PC-3 (cell line): ENCODE measurements around the gene PTPRN2. TPM values are rescaled to one million over a fixed set of nuclear protein-coding genes. Genes with fewer than 3 reads are reported as not detected.

Experiments
- ATAC-seq: fragments of 200-7000 bp; cut with Tn5 transposase; 2 replicates; pipeline ENCODE4 v1.9.1; 2020; ENCODE audit warnings: mild to moderate bottlenecking, moderate library complexity
- BruUV-seq: library from RNA; stranded (reverse); fragments of 400-500 nt; replicated peaks from 2 replicates; lab custom pipeline; 2021; lab: Mats Ljungman, UMichigan
- CTCF ChIA-PET: fragments of 300-600 bp; sonication (Branson Sonifier 250); formaldehyde crosslinking; loops from one replicate; lab custom pipeline; 2022; ENCODE audit warnings: antibody characterized with exemption; lab: Charles Lee
- POLR2A ChIA-PET: fragments of 300-600 bp; sonication (Branson Sonifier 250); formaldehyde crosslinking; loops from one replicate; lab custom pipeline; 2022; ENCODE audit warnings: antibody characterized with exemption; ENCODE audit not compliant: unreplicated experiment; lab: Charles Lee
- DNase-seq: peaks from one replicate; pipeline ENCODE4 v3.0.0-alpha.2; 2015
- H2AFZ ChIP-seq: fragments of 300-600 bp; sonication (generic); 2 replicates; pipeline ENCODE4 v1.6.0; 2016; ENCODE audit warnings: antibody characterized with exemption, low read length
- H3F3A ChIP-seq: fragments of 300-600 bp; sonication (generic); one replicate; pipeline ENCODE4 v1.6.0; 2017; ENCODE audit warnings: antibody characterized with exemption, low read length, control low read depth, mild to moderate bottlenecking; ENCODE audit not compliant: unreplicated experiment
- H3K27ac ChIP-seq: fragments of 300-600 bp; sonication (generic); 2 replicates; pipeline ENCODE4 v1.5.1; 2016; ENCODE audit warnings: mild to moderate bottlenecking, low read length
- H3K27me3 ChIP-seq: fragments of 300-600 bp; sonication (generic); 2 replicates; pipeline ENCODE4 v1.6.1; 2016; ENCODE audit warnings: low read length, mixed read lengths
- H3K36me3 ChIP-seq: fragments of 300-600 bp; sonication (generic); 2 replicates; pipeline ENCODE4 v1.6.1; 2016; ENCODE audit warnings: low read depth, mixed run types, low read length, mixed read lengths
- H3K4me1 ChIP-seq: fragments of 300-600 bp; sonication (generic); 2 replicates; pipeline ENCODE4 v1.5.1; 2016; ENCODE audit warnings: low read length; ENCODE audit not compliant: insufficient read depth
- H3K4me2 ChIP-seq: fragments of 300-600 bp; sonication (generic); 2 replicates; pipeline ENCODE4 v1.6.0; 2016; ENCODE audit warnings: low read length
- H3K4me3 ChIP-seq: fragments of 300-600 bp; sonication (generic); 2 replicates; pipeline ENCODE4 v1.5.1; 2016; ENCODE audit warnings: mild to moderate bottlenecking, low read length, mixed read lengths
- H3K79me2 ChIP-seq: fragments of 300-600 bp; sonication (generic); 2 replicates; pipeline ENCODE4 v1.6.1; 2017; ENCODE audit warnings: low read length, mixed read lengths
- H3K9ac ChIP-seq: fragments of 300-600 bp; sonication (generic); 2 replicates; pipeline ENCODE4 v1.6.0; 2016; ENCODE audit warnings: mild to moderate bottlenecking, low read length
- H3K9me2 ChIP-seq: fragments of 300-600 bp; sonication (generic); replicated peaks from 2 replicates; pipeline ENCODE4 v1.6.1; 2016; ENCODE audit warnings: mixed run types, low read length, mixed read lengths
- H3K9me3 ChIP-seq: fragments of 300-600 bp; sonication (generic); 2 replicates; pipeline ENCODE4 v1.6.1; 2016; ENCODE audit warnings: low read length, mixed read lengths
- H4K20me1 ChIP-seq: fragments of 300-600 bp; sonication (generic); 2 replicates; pipeline ENCODE4 v1.6.1; 2016; ENCODE audit warnings: low read length, mixed read lengths
- CTCF ChIP-seq: fragments of 300-600 bp; sonication (generic); conservative IDR thresholded peaks from 2 replicates; pipeline ENCODE4 v1.5.1; 2017; ENCODE audit warnings: antibody characterized with exemption, low read depth, mild to moderate bottlenecking, low read length
- EZH2 ChIP-seq: fragments of 300-600 bp; sonication (generic); IDR thresholded peaks from one replicate; pipeline ENCODE4 v1.6.1; 2017; ENCODE audit warnings: antibody characterized with exemption, mild to moderate bottlenecking, low read length; ENCODE audit not compliant: unreplicated experiment
- EZH2phosphoT487 ChIP-seq: fragments of 300-600 bp; sonication (generic); IDR thresholded peaks from 2 replicates; pipeline ENCODE4 v1.6.1; 2018; ENCODE audit warnings: mild to moderate bottlenecking, antibody characterized with exemption, low read length, borderline replicate concordance
- intact Hi-C: fragments of 100-400 bp; cut with micrococcal nuclease; formaldehyde crosslinking; loops from 2 replicates; pipeline ENCODE4 v1.9.0; 2023
- total RNA-seq: library from RNA; depleted of rRNA; stranded (reverse); fragments of >200 nt; gene quantifications from 2 replicates; pipeline ENCODE4 v1.2.3, GENCODE V29; 2014

The PTPRN2 gene
- total RNA-seq, 1 experiment from 2014 or later = 3.2 TPM

GRCh38 chr7:157898802-157899505 lies 688.7 kb downstream of the PTPRN2 start:
- POLR2A ChIA-PET = no interaction called here
- no peak for TF ChIP-seq EZH2phosphoT487
- TF ChIP-seq EZH2 = no peak
- TF ChIP-seq CTCF = no peak
- Histone ChIP-seq H2AFZ (no peak overlapping the region), H3F3A (no peaks in the 10 kb centered on the region), H3K27ac (no peak overlapping the region), H3K9ac (no peak overlapping the region), H3K9me2 (no peaks in the 10 kb centered on the region), H3K4me1 (no peaks in the 10 kb centered on the region), H4K20me1 (no peaks in the 10 kb centered on the region), H3K9me3 (no peaks in the 10 kb centered on the region), H3K4me2 (no peak overlapping the region), H3K79me2 (no peaks in the 10 kb centered on the region), H3K27me3 (no peaks in the 10 kb centered on the region), H3K36me3 (no peaks in the 10 kb centered on the region), H3K4me3 (no peak overlapping the region)
- no TSS peak for BruUV-seq
- CTCF ChIA-PET = no interaction called here
- DNase-seq (no peak), ATAC-seq (no peak)
- intact Hi-C loops = no loop called here

- CTCF ChIA-PET = no interaction called here
- Histone ChIP-seq H3K9me2 (no peaks in the 10 kb centered on the region), H2AFZ (no peak overlapping the region), H3K27ac (no peak overlapping the region), H3F3A (no peaks in the 10 kb centered on the region), H3K9me3 (no peaks in the 10 kb centered on the region), H3K9ac (no peak overlapping the region), H3K36me3 (no peaks in the 10 kb centered on the region), H3K4me2 (no peak overlapping the region), H4K20me1 (no peaks in the 10 kb centered on the region), H3K27me3 (no peaks in the 10 kb centered on the region), H3K4me3 (no peak overlapping the region), H3K79me2 (no peaks in the 10 kb centered on the region), H3K4me1 (no peaks in the 10 kb centered on the region)
- no peak for DNase-seq
- TF ChIP-seq CTCF (no peak), EZH2phosphoT487 (no peak), EZH2 (no peak)
- POLR2A ChIA-PET = no interaction called here
- no peak for ATAC-seq
- BruUV-seq = no TSS peak
- intact Hi-C loops = no loop called here
Observed at GRCh38 chr7:157898261-157898660, 689.4 kb downstream of the PTPRN2 start.

- no TSS peak for BruUV-seq
- Histone ChIP-seq H3K9me3 (no peaks in the 10 kb centered on the region), H3K27ac (no peak overlapping the region), H3K4me2 (no peak overlapping the region), H3K79me2 (no peaks in the 10 kb centered on the region), H4K20me1 (no peaks in the 10 kb centered on the region), H3K9ac (no peak overlapping the region), H3K36me3 (no peaks in the 10 kb centered on the region), H3K9me2 (no peaks in the 10 kb centered on the region), H3K27me3 (peaks cover under 1% of the 10 kb centered on the region; the same call in 1 of the 2 replicates), H2AFZ (no peak overlapping the region), H3F3A (no peaks in the 10 kb centered on the region), H3K4me3 (no peak overlapping the region), H3K4me1 (no peaks in the 10 kb centered on the region)
- no peak for TF ChIP-seq CTCF
- TF ChIP-seq EZH2 = no peak
- no peak for TF ChIP-seq EZH2phosphoT487
- ATAC-seq = no peak
- DNase-seq = no peak
- intact Hi-C loops = no loop called here
- POLR2A ChIA-PET = no interaction called here
- CTCF ChIA-PET = no interaction called here
Observed at GRCh38 chr7:157897681-157898080, 689.9 kb downstream of the PTPRN2 start.
